ENCODE measurements around the gene BRIP1.

BRIP1 gene

GRCh38 chr17:61852857-61853256, 10.5 kb downstream of the BRIP1 start:
- Histone ChIP-seq H3K36me3 (ENCODE audit: insufficient read depth, low read length) (peaks cover 62% of the 10 kb centered on the region), H3K4me3 (ENCODE audit: low read length) (no peak overlapping the region), H3K9me3 (ENCODE audit: low read length) (no peaks in the 10 kb centered on the region), H3K27me3 (ENCODE audit: insufficient read depth, low read length) (no peaks in the 10 kb centered on the region), H3K4me1 (ENCODE audit: insufficient read depth, low read length) (no peaks in the 10 kb centered on the region), H2AFZ (ENCODE audit: low read depth, low read length) (no peak overlapping the region)

- H3K4me3 ChIP-seq (ENCODE audit: low read length), result no peak overlapping the region
- peaks cover 63% of the 10 kb centered on the region for H3K36me3 ChIP-seq (ENCODE audit: insufficient read depth, low read length)
- no peaks in the 10 kb centered on the region for H3K9me3 ChIP-seq (ENCODE audit: low read length)
- no peaks in the 10 kb centered on the region for H3K27me3 ChIP-seq (ENCODE audit: insufficient read depth, low read length)
- H3K4me1 ChIP-seq (ENCODE audit: insufficient read depth, low read length), result no peaks in the 10 kb centered on the region
- H2AFZ ChIP-seq (ENCODE audit: low read depth, low read length), result no peak overlapping the region
Measured at GRCh38 chr17:61849674-61850073, 13.7 kb downstream of the BRIP1 start.

GRCh38 chr17:61848896-61849295, 14.4 kb downstream of the BRIP1 start:
- Histone ChIP-seq H2AFZ (ENCODE audit: low read depth, low read length) (no peak overlapping the region), H3K4me3 (ENCODE audit: low read length) (no peak overlapping the region), H3K4me1 (ENCODE audit: insufficient read depth, low read length) (no peaks in the 10 kb centered on the region), H3K36me3 (ENCODE audit: insufficient read depth, low read length) (peaks cover 66% of the 10 kb centered on the region), H3K27me3 (ENCODE audit: insufficient read depth, low read length) (no peaks in the 10 kb centered on the region), H3K9me3 (ENCODE audit: low read length) (no peaks in the 10 kb centered on the region)

GRCh38 chr17:61848247-61848646, 15.1 kb downstream of the BRIP1 start:
- Histone ChIP-seq H2AFZ (ENCODE audit: low read depth, low read length) (no peak overlapping the region), H3K36me3 (ENCODE audit: insufficient read depth, low read length) (peaks cover 62% of the 10 kb centered on the region), H3K27me3 (ENCODE audit: insufficient read depth, low read length) (no peaks in the 10 kb centered on the region), H3K4me1 (ENCODE audit: insufficient read depth, low read length) (no peaks in the 10 kb centered on the region), H3K4me3 (ENCODE audit: low read length) (no peak overlapping the region), H3K9me3 (ENCODE audit: low read length) (no peaks in the 10 kb centered on the region)

GRCh38 chr17:61847659-61848058, 15.7 kb downstream of the BRIP1 start:
- H3K36me3 ChIP-seq (ENCODE audit: insufficient read depth, low read length), result peaks cover 58% of the 10 kb centered on the region
- no peaks in the 10 kb centered on the region for H3K27me3 ChIP-seq (ENCODE audit: insufficient read depth, low read length)

GRCh38 chr17:61846761-61847375, 16.5 kb downstream of the BRIP1 start:
- no peak overlapping the region for H3K4me3 ChIP-seq (ENCODE audit: low read length)
- no peaks in the 10 kb centered on the region for H3K4me1 ChIP-seq (ENCODE audit: insufficient read depth, low read length)
- H3K27me3 ChIP-seq (ENCODE audit: insufficient read depth, low read length), result no peaks in the 10 kb centered on the region
- no peak overlapping the region for H2AFZ ChIP-seq (ENCODE audit: low read depth, low read length)
- H3K9me3 ChIP-seq (ENCODE audit: low read length), result no peaks in the 10 kb centered on the region
- H3K36me3 ChIP-seq (ENCODE audit: insufficient read depth, low read length), result peaks cover 53% of the 10 kb centered on the region

More at GRCh38 chr17:61847659-61848058, 15.7 kb downstream of the BRIP1 start:
- Histone ChIP-seq H2AFZ (ENCODE audit: low read depth, low read length) (no peak overlapping the region), H3K9me3 (ENCODE audit: low read length) (no peaks in the 10 kb centered on the region), H3K4me1 (ENCODE audit: insufficient read depth, low read length) (no peaks in the 10 kb centered on the region), H3K4me3 (ENCODE audit: low read length) (no peak overlapping the region)

GRCh38 chr17:61846088-61846487, 17.2 kb downstream of the BRIP1 start:
- H3K4me3 ChIP-seq (ENCODE audit: low read length), result no peak overlapping the region
- H3K36me3 ChIP-seq (ENCODE audit: insufficient read depth, low read length), result peaks cover 53% of the 10 kb centered on the region
- H3K27me3 ChIP-seq (ENCODE audit: insufficient read depth, low read length), result no peaks in the 10 kb centered on the region
- H3K9me3 ChIP-seq (ENCODE audit: low read length), result no peaks in the 10 kb centered on the region
- no peaks in the 10 kb centered on the region for H3K4me1 ChIP-seq (ENCODE audit: insufficient read depth, low read length)
- no peak overlapping the region for H2AFZ ChIP-seq (ENCODE audit: low read depth, low read length)

- H3K36me3 ChIP-seq (ENCODE audit: insufficient read depth, low read length), result peaks cover 45% of the 10 kb centered on the region
- no peaks in the 10 kb centered on the region for H3K4me1 ChIP-seq (ENCODE audit: insufficient read depth, low read length)
- H3K4me3 ChIP-seq (ENCODE audit: low read length), result no peak overlapping the region
- no peaks in the 10 kb centered on the region for H3K9me3 ChIP-seq (ENCODE audit: low read length)
- H2AFZ ChIP-seq (ENCODE audit: low read depth, low read length), result no peak overlapping the region
- no peaks in the 10 kb centered on the region for H3K27me3 ChIP-seq (ENCODE audit: insufficient read depth, low read length)
Measured at GRCh38 chr17:61843435-61843834, 19.9 kb downstream of the BRIP1 start.

- peaks cover 41% of the 10 kb centered on the region for H3K36me3 ChIP-seq (ENCODE audit: insufficient read depth, low read length)
- no peaks in the 10 kb centered on the region for H3K4me1 ChIP-seq (ENCODE audit: insufficient read depth, low read length)
- no peak overlapping the region for H3K4me3 ChIP-seq (ENCODE audit: low read length)
- H3K9me3 ChIP-seq (ENCODE audit: low read length), result no peaks in the 10 kb centered on the region
- H2AFZ ChIP-seq (ENCODE audit: low read depth, low read length), result no peak overlapping the region
- no peaks in the 10 kb centered on the region for H3K27me3 ChIP-seq (ENCODE audit: insufficient read depth, low read length)
Measured at GRCh38 chr17:61842899-61843298, 20.4 kb downstream of the BRIP1 start.

- H3K9me3 ChIP-seq (ENCODE audit: low read length), result no peaks in the 10 kb centered on the region
- no peak overlapping the region for H3K4me3 ChIP-seq (ENCODE audit: low read length)
- no peaks in the 10 kb centered on the region for H3K4me1 ChIP-seq (ENCODE audit: insufficient read depth, low read length)
- no peaks in the 10 kb centered on the region for H3K27me3 ChIP-seq (ENCODE audit: insufficient read depth, low read length)
- no peak overlapping the region for H2AFZ ChIP-seq (ENCODE audit: low read depth, low read length)
- H3K36me3 ChIP-seq (ENCODE audit: insufficient read depth, low read length), result peaks cover 12% of the 10 kb centered on the region
Measured at GRCh38 chr17:61839300-61839786, 24.0 kb downstream of the BRIP1 start.

- Histone ChIP-seq H3K4me1 (ENCODE audit: insufficient read depth, low read length) (no peaks in the 10 kb centered on the region), H3K27me3 (ENCODE audit: insufficient read depth, low read length) (no peaks in the 10 kb centered on the region), H2AFZ (ENCODE audit: low read depth, low read length) (no peak overlapping the region), H3K4me3 (ENCODE audit: low read length) (no peak overlapping the region), H3K9me3 (ENCODE audit: low read length) (no peaks in the 10 kb centered on the region), H3K36me3 (ENCODE audit: insufficient read depth, low read length) (peaks cover 5% of the 10 kb centered on the region)
Measured at GRCh38 chr17:61837175-61838051, 25.9 kb downstream of the BRIP1 start.

- Histone ChIP-seq H3K36me3 (ENCODE audit: insufficient read depth, low read length) (peaks cover 4% of the 10 kb centered on the region), H3K4me1 (ENCODE audit: insufficient read depth, low read length) (no peaks in the 10 kb centered on the region), H2AFZ (ENCODE audit: low read depth, low read length) (no peak overlapping the region), H3K27me3 (ENCODE audit: insufficient read depth, low read length) (no peaks in the 10 kb centered on the region), H3K9me3 (ENCODE audit: low read length) (no peaks in the 10 kb centered on the region), H3K4me3 (ENCODE audit: low read length) (no peak overlapping the region)
Measured at GRCh38 chr17:61836266-61837174, 26.8 kb downstream of the BRIP1 start.

GRCh38 chr17:61835606-61836005, 27.7 kb downstream of the BRIP1 start:
- Histone ChIP-seq H3K9me3 (ENCODE audit: low read length) (no peaks in the 10 kb centered on the region), H3K36me3 (ENCODE audit: insufficient read depth, low read length) (peaks cover 3% of the 10 kb centered on the region), H3K27me3 (ENCODE audit: insufficient read depth, low read length) (no peaks in the 10 kb centered on the region), H3K4me1 (ENCODE audit: insufficient read depth, low read length) (no peaks in the 10 kb centered on the region), H2AFZ (ENCODE audit: low read depth, low read length) (no peak overlapping the region), H3K4me3 (ENCODE audit: low read length) (no peak overlapping the region)

Measured in neuron (in vitro differentiated cells).